HG02885 (cell line): ENCODE data around the gene QPCT.
"Not testable (repeated sequence)": the region's sequence is repeated elsewhere in the genome, so short reads cannot be mapped to it uniquely, and the experiment has no call there.

Source experiments
- ATAC-seq: cut with Tn5 transposase; IDR thresholded peaks from one replicate; pipeline ENCODE4 v1.9.1; 2021; ENCODE audit warnings: mild to moderate bottlenecking; ENCODE audit not compliant: unreplicated experiment, poor library complexity

QPCT gene

DNA sequence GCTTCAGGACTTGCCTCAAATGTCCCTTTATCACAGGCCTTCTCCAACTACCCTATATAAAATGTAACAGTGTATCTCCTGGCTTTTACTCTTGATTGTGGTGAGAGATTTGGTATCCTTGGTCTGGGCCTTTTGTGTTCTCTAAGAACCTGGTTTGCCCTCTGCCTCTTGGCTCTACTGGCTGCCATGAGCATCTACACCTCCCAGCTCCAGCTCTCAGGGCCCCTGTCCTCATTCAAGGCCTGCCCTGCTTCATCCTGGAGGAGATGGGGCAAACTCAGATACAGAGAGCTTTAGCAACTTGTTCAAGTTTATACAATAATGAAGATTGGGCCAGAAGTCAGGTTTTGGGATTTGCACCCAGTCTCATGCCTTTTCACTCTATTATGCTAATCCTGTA, 45.0 kb downstream of the QPCT start:
- no peak for ATAC-seq

GRCh38 chr2:37389989-37390765, 45.7 kb downstream of the QPCT start:
- ATAC-seq: peak; percentile 92

DNA sequence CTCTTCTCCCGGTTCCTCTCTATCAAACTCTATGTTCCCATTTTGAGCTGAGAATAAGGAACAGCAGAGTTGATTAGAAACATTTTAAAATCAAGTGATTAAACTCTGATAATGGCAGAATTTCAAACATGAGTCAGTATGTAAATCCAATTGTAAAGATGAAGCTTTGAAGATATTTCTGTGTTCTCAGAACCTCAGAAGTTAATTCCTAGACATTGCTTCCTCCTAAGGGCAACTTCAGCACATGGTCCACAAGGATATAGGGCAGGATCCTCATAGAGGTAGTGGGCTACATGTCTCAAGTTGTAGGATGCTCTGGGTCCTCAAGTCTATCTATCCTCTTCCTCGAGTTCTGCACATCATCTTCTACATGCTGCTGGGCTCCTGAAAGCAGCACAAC, 46.3 kb downstream of the QPCT start:
- ATAC-seq: no peak

DNA sequence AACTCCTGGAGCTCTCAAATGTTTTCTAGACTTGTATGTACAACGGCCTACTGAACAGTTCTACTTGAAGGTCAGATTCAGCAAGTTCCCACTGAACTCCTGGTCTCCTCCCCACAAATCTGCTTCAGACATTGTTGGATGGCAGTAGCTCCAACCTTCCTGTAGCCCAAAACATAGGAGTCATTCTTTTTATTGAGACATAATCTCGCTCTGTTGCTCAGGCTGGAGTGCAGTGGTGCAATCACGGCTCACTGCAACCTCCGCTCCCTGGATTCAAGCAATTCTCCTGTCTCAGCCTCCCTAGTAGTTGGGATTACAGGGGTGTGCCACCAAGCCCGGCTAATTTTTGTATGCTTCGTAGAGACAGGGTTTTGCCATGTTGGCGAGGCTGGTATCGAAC, 47.3 kb downstream of the QPCT start:
- no peak for ATAC-seq

DNA sequence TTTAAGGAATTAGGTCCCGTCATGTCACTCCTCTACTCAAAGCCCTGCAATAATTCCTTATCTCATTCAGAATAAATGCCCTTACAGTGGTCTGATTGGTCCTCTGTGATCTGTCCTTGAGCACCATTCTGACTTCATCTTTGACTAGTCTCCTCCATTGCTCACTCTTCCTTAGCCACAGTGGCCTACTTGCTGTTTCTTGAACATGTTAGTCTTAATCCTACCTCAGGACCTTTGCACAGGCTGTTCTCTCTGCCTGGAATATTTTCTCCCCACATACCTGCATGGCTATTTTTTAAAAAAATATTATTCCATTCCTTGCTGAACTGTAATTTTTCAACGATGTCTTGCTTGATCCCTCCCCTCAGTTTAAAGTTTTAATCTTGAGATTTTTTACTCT, 48.0 kb downstream of the QPCT start:
- ATAC-seq: no peak

DNA sequence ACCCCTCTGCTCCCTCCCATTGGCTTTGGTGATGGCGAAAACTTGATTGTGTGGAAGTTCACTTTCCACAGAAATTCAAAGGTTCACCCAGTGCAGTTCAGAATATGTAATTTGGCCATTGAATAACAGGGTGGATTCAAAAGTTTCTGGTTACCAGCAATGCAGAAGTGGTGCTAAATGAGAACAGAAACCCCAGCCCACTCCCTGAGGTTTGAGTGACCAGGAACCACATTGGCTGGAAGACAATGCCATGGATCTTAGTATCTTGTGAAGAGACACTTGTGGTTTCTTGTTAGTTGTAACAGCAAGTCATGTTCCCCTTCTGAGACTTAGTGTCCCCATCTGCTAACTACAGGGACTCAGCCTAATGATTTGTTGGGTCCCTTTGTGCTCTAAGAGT, 49.8 kb downstream of the QPCT start:
- ATAC-seq: no peak

DNA sequence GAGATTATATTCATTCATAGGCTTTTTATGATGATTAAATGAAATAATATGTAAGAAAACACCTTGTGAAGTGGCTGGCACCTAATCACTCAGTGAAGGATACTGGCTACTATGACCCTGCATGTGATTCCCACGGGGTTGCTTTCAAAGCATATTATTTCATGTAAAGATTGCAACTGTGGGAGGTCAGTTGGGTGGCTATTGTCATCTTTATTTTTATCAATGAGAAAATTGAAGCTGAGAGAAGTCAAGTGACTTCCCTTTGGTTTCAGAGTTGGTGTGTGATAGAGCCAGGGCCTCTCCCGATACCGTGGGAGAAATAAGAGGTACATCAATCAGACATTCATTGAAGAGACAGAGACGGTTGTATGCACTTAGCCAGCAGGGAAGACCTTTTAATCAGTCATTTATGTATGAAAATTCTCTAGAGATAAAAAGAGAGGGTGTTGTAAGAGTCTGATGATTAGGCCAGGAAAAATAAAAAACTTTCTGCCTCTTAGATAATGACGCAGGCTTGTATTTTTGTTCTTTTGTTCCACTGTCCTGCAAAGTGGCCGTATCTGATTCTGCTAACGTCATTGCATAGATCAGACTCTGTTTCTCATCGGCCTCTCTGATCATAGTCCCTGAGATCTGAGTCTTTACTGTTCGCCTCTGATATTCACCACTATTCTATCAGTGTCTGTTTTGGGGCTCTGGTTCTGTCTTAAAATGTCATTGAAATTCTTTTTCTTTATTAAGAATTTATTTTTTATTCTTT, 50.5 kb downstream of the QPCT start:
- ATAC-seq: no peak

- no peak for ATAC-seq
Observed at GRCh38 chr2:37396890-37397565, 52.6 kb downstream of the QPCT start.

DNA sequence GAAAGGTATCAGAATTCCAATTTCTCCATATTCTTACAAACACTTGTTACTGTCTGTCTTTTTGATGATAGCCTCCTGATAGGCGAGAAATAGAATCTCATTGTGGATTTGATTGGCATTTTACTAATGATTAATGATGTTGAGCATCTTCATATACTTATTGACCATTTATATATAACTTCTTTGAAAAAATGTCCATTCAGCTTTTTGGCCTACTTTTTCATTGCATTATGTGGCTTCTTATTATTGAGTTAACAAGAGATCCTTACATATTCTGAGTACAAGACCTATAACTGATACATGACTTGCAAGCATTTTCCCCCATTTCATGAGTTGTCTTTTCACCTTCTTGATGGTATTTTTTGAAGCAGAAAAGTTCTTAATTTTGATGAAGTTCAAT, 54.6 kb downstream of the QPCT start:
- ATAC-seq: no peak

DNA sequence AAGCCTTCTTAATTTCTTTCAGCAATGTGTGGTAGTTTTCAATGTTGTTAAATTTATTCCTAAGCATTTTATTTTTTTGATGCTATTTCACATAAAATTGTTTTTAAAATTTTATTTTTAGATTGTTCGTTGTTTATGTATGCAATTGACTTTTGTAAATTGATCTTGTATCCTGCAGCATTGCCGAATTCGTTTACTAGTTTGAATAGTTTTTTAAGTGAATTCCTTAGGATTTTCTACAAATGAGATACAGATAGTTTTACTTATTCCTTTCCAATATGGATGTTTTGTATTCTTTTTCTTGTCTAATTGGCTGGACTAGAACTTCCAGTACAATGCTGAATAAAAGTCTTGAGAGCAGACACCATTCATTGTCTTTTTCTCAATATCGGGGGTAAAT, 55.6 kb downstream of the QPCT start:
- ATAC-seq: no peak

DNA sequence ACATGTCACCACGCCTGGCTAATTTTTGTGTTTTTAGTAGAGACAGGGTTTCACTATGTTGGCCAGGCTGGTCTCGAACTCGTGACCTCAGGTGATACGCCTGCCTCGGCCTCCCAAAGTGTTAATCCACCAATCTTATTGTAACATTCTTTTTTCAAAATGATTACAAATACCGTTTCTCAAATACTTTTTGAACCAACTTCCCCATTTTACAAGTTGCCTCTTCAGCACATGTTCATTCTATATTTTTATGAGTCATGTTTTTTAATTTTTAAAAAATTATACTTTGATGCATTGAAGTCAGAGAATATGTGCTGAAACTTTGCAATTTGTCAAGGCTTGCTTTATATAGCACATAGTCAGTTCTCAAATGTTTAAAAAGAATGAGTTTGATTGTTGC, 58.2 kb downstream of the QPCT start:
- no peak for ATAC-seq

GRCh38 chr2:37405781-37406180, 61.4 kb downstream of the QPCT start:
- no peak for ATAC-seq

DNA sequence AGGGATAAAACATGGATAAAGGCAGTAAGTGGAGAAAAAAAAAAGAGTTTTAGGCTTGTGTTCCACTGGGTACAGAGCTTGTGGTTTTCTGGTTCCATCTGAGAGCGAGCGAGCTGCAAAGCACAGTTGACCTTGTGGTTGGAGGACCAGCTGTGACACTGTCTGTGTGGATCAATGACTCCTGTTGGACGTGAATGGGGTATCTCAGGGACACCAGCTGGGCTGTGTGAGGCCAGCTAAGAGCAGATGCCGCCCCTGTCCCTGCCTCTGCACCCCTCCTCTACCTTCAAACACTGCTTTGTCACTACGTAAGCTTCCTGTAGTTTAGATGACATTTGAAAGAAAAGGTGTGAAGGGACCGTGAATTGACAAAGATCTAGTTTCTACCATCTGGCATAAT, 67.8 kb downstream of the QPCT start:
- no peak for ATAC-seq

GRCh38 chr2:37413911-37414469, 69.6 kb downstream of the QPCT start:
- ATAC-seq: not testable (repeated sequence)

DNA sequence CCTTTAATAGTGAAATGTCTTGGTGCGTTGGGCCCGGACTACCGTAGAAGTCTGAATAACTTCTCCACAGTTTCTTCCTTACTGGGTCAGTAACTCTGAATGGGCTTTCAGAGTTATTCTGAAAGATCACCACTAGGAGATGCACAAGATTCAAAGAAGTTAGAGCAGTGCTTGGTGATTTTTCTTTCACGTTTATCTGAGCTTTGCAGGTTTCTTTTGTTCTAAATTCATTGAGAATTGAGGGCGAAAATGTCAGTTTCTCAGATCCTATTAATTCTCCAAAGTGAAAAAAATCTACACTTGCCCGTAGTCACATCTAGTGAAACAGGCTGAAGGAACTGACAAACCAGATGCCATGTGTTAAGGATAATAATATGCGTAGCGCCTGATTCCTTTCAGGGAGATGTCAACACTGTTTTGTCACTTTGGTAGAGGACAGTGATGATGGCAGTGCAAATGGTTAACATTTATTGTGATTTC, 70.1 kb downstream of the QPCT start:
- ATAC-seq: no peak

DNA sequence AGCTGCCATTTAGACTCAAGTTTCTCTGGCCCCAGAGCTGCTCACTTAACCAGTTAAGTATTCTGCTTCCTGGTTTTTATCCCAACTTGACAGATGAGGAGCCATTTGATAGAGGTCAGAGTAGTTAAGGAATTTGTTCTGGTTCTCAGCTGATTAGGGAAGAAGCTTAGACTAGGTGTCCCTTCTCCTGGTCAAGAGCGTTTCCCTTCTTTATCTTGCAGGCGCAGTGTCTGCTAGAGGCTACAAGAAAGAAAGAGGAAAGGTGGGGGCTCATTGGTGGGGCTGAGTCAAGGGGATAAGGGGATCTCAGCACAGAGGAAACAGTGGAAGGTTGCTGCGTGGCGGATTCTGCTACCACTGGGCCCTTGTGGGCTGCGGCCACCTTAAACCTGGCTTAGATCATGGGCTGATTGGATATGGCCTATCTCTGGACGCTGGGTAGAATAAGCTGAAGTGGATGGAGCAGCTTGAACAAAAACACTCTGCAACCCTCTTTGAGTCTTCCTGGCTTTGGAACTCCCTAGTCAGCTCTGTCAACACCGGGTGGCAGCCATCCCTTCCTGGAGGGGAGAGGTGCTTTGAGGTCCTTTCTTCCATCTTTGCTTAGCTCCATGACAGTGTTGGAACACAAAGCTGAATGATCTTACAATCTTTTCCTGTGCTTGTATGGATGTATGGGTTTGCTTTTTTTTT, 70.8 kb downstream of the QPCT start:
- no peak for ATAC-seq

DNA sequence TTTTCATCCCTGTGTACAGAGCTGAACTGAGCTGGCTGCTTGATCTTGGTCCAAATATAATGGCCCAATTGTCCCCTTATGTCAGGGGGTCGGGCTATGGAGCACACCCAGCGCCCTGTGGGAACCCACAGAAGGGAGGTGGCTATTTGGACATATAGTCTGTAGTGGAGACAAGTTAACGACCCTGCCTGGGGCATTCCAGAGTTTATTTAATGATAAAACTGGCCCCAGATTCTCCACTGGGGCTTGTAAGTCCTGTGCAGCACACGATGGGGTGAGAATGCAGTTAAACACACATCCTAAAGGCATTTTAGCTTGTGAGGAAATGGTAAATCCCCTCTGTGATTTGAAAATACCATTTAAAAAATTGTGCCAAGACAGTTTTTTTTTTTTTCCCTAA, 72.9 kb downstream of the QPCT start:
- ATAC-seq: no peak

DNA sequence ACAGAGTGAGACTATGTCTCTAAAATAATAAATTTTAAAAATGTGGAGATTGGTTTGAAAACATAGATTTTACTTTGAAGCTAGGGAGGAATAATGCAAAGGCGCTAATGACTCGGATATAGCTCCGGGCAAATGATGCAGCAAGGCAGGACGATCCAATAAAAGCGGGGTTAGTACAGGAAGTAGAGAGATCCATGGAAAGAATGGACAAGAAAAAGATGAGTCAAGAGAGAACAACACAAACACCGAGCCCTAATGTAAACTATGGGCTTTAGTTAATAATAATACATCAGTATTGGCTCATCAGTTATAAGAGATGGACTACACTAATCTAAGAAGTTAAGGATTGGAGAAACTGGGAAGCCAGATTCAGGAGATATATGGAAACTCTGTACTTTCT, 74.5 kb downstream of the QPCT start:
- ATAC-seq: no peak

DNA sequence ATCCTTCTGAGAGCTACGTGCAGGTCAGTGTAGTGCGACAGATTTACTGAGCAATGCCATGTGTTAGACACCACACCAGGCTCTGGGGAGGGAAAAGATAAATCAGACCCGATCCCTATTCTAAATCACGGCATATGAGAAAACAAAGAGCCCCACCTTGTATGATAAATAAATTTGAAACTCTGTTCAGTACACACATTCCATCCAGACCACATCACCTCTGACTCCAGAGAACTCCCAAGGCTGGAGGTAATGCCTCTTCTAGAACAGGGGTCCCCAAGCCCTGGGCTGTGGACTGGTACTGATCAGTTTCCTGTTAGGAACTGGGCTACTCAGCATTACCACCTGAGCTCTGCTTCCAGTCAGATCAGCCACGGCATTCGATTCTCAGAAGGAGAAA, 77.3 kb downstream of the QPCT start:
- no peak for ATAC-seq

- ATAC-seq: no peak
Observed at GRCh38 chr2:37422816-37423215, 78.4 kb downstream of the QPCT start.
